CD4-positive, CD25-positive, alpha-beta regulatory T cell (primary cell): ENCODE measurements around the gene PTPRS. TPM values are rescaled to one million over a fixed set of nuclear protein-coding genes. Genes with fewer than 3 reads are reported as not detected.
A peak's percentile ranks its signal among the peaks of the same experiment; 100 is the strongest.

Source experiments
- ATAC-seq, 2 donors: fragments of 150-1000 bp; cut with Tn5 transposase; one replicate each; pipeline ENCODE4 v1.10.0; 2021; ENCODE audit warnings: low read depth in 2 of 2, moderate number of reproducible peaks in 2 of 2, moderate library complexity in 1 of 2
- DNase-seq, 3 donors: peaks; one replicate each; pipeline versions ENCODE4 v3.0.0 to v3.0.0-alpha.2; 2012 to 2022; ENCODE audit warnings: mixed read lengths in 1 of 3
- H3K27ac ChIP-seq: one replicate; pipeline ENCODE4 v1.7.0; 2013; ENCODE audit warnings: mild to moderate bottlenecking, low read length; ENCODE audit not compliant: insufficient read depth, poor library complexity, severe bottlenecking
- H3K27me3 ChIP-seq: one replicate; pipeline ENCODE4 v1.7.0; 2013; ENCODE audit warnings: low read length; ENCODE audit not compliant: control insufficient read depth, insufficient read depth
- H3K36me3 ChIP-seq: one replicate; pipeline ENCODE4 v1.7.0; 2013; ENCODE audit warnings: mild to moderate bottlenecking, low read length, moderate library complexity; ENCODE audit not compliant: control insufficient read depth, insufficient read depth
- H3K4me1 ChIP-seq: 2 replicates; pipeline ENCODE4 v1.7.0; 2013; ENCODE audit warnings: mild to moderate bottlenecking, low read length; ENCODE audit not compliant: insufficient read depth, control insufficient read depth, poor library complexity, severe bottlenecking
- H3K4me3 ChIP-seq: one replicate; pipeline ENCODE4 v1.7.0; 2013; ENCODE audit warnings: low read depth, mild to moderate bottlenecking, low read length, moderate library complexity
- H3K9me3 ChIP-seq, 2 experiments: 1 replicate in 1 of 2; 2 replicates in 1 of 2; pipeline ENCODE4 v1.7.0; 2013; ENCODE audit warnings: low read length in 2 of 2, mild to moderate bottlenecking in 1 of 2, moderate library complexity in 1 of 2; ENCODE audit not compliant: control insufficient read depth in 2 of 2
- H3K27ac Mint-ChIP-seq, 3 donors: one replicate each; pipeline ENCODE4 v1.8.0; 2020 to 2022; ENCODE audit warnings: mild to moderate bottlenecking in 3 of 3, mixed read lengths in 3 of 3, moderate library complexity in 2 of 3
- H3K27me3 Mint-ChIP-seq: one replicate; pipeline ENCODE4 v1.8.0; 2022; ENCODE audit warnings: mild to moderate bottlenecking, mixed read lengths
- H3K36me3 Mint-ChIP-seq: one replicate; pipeline ENCODE4 v1.8.0; 2020; ENCODE audit warnings: mixed read lengths
- H3K4me1 Mint-ChIP-seq, 4 donors: one replicate each; pipeline ENCODE4 v1.8.0; 2020 to 2022; ENCODE audit warnings: mixed read lengths in 4 of 4, mild to moderate bottlenecking in 1 of 4
- H3K4me3 Mint-ChIP-seq, 4 donors: one replicate each; pipeline ENCODE4 v1.8.0; 2020 to 2022; ENCODE audit warnings: mild to moderate bottlenecking in 4 of 4, mixed read lengths in 4 of 4, moderate library complexity in 3 of 4
- H3K9me3 Mint-ChIP-seq, 7 donors: one replicate each; pipeline ENCODE4 v1.8.0; 2020 to 2022; ENCODE audit warnings: mixed read lengths in 7 of 7, mild to moderate bottlenecking in 3 of 7, moderate library complexity in 2 of 7
- polyA plus RNA-seq, 4 donors: library from polyadenylated mRNA; unstranded; fragments of 300-500 nt; fragmentation: Illumina TruSeq; gene quantifications; one replicate each; pipeline ENCODE4 v1.2.3, GENCODE V29; 2021
- total RNA-seq: library from RNA; stranded (reverse); gene quantifications from one replicate; pipeline ENCODE4 v1.2.3, GENCODE V29; 2022

PTPRS gene
- total and polyA plus RNA-seq, 5 donors from 2014 or later = 0.57 to 0.69 (median 0.64) TPM; not detected in 2

- Mint-ChIP-seq H3K27me3 (no peaks in the 10 kb centered on the region), H3K36me3 (no peaks in the 10 kb centered on the region), H3K27ac (no peak overlapping the region), H3K9me3 (peaks cover 0 to 7% (median 0%) of the 10 kb centered on the region in 7 donors), H3K4me1 (no peaks in the 10 kb centered on the region), H3K4me3 (no peak overlapping the region)
- H3K27me3 ChIP-seq = no peaks in the 10 kb centered on the region
- H3K9me3 ChIP-seq = no peaks in the 10 kb centered on the region
- no peaks in the 10 kb centered on the region for H3K36me3 ChIP-seq
- no peak overlapping the region for H3K4me3 ChIP-seq
- no peaks in the 10 kb centered on the region for H3K4me1 ChIP-seq
- ATAC-seq (no peak), DNase-seq (no peak)
- no peak overlapping the region for H3K27ac ChIP-seq
Measured at GRCh38 chr19:5314012-5314906, 26.4 kb downstream of the PTPRS start.

GRCh38 chr19:5313307-5313706 lies 27.3 kb downstream of the PTPRS start:
- H3K9me3 Mint-ChIP-seq = peaks cover 0 to 7% (median 0%) of the 10 kb centered on the region in 7 donors
- Histone ChIP-seq H3K27me3 (no peaks in the 10 kb centered on the region), H3K36me3 (no peaks in the 10 kb centered on the region), H3K9me3 (no peaks in the 10 kb centered on the region), H3K4me1 (no peaks in the 10 kb centered on the region), H3K4me3 (no peak overlapping the region), H3K27ac (no peak overlapping the region)
- H3K36me3 Mint-ChIP-seq = no peaks in the 10 kb centered on the region
- DNase-seq (no peak), ATAC-seq (no peak)
- no peaks in the 10 kb centered on the region for H3K27me3 Mint-ChIP-seq
- no peaks in the 10 kb centered on the region for H3K4me1 Mint-ChIP-seq
- H3K27ac Mint-ChIP-seq = no peak overlapping the region
- H3K4me3 Mint-ChIP-seq = no peak overlapping the region

DNA sequence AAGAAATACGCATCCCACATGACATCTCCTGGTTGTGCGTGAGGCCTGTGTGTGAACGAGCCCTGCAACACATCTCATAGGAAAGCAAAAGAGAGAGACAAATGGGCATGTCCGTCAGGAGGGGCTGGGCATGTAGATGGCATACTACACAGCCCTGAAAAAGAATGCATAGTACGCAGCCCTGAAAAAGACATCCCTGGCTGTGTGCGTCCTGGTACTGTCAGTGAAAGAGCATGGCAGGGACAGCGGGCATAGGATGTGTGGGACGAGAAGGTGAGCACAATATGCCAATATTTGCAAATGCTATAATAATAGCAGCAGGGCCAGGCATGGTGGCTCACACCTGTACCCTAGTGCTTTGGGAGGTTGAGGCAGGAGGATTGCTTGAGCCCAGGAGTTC lies 28.6 kb downstream of the PTPRS start:
- Mint-ChIP-seq H3K27me3 (no peaks in the 10 kb centered on the region), H3K4me1 (no peaks in the 10 kb centered on the region), H3K27ac (no peak overlapping the region), H3K9me3 (peaks cover 0 to 7% (median 0%) of the 10 kb centered on the region in 7 donors), H3K36me3 (no peaks in the 10 kb centered on the region), H3K4me3 (no peak overlapping the region)
- Histone ChIP-seq H3K36me3 (no peaks in the 10 kb centered on the region), H3K9me3 (no peaks in the 10 kb centered on the region), H3K27ac (no peak overlapping the region), H3K4me1 (no peaks in the 10 kb centered on the region), H3K27me3 (no peaks in the 10 kb centered on the region), H3K4me3 (no peak overlapping the region)
- DNase-seq (no peak), ATAC-seq (no peak)

DNA sequence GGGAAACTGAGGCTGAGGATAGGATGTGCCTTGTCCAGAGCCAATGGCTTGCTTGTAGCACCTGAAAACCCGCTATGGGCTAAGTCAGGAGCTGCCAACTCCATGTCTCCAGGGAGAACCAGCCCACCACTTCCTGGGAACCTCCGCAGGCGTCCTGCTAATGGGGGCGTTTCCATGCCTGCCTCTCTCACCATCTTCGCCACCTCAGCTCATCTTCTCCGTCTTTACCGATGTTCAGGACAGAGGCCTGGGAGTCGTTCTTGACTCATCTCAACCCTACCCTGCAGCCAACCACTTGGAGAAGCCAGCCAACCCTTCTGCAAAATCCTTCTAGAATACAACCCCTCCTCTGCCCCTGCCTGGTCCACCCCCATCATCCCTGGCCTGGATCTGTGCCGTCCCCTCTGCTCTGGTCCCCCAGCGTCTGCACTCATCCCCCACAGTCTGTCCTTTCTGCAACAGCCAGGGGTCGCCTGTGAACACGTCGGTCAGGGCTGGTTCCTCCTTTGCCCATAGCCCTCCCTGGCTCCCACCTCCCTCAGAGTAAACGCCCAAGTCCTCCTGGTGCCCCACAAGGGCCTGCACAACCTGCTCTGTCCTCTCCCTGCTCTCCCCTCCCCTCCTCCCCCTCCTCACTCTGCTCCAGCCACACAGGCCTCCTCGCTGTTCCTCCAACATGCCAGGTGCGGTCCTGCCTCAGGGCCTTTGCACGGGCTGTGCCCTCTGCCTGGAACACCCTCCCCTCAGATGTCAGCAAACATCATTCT lies 31.0 kb downstream of the PTPRS start:
- H3K36me3 Mint-ChIP-seq = no peaks in the 10 kb centered on the region
- H3K4me3 ChIP-seq = no peak overlapping the region
- no peak for ATAC-seq
- no peaks in the 10 kb centered on the region for H3K4me1 ChIP-seq
- H3K4me1 Mint-ChIP-seq = peaks cover 0 to 4% (median 0%) of the 10 kb centered on the region in 4 donors
- H3K9me3 ChIP-seq = no peaks in the 10 kb centered on the region
- H3K9me3 Mint-ChIP-seq = peaks cover 0 to 4% (median 0%) of the 10 kb centered on the region in 7 donors
- DNase-seq = no peak
- H3K36me3 ChIP-seq = no peaks in the 10 kb centered on the region
- no peak overlapping the region for H3K27ac ChIP-seq
- H3K27me3 Mint-ChIP-seq = no peaks in the 10 kb centered on the region
- H3K4me3 Mint-ChIP-seq = no peak overlapping the region
- H3K27me3 ChIP-seq = no peaks in the 10 kb centered on the region
- no peak overlapping the region for H3K27ac Mint-ChIP-seq

DNA sequence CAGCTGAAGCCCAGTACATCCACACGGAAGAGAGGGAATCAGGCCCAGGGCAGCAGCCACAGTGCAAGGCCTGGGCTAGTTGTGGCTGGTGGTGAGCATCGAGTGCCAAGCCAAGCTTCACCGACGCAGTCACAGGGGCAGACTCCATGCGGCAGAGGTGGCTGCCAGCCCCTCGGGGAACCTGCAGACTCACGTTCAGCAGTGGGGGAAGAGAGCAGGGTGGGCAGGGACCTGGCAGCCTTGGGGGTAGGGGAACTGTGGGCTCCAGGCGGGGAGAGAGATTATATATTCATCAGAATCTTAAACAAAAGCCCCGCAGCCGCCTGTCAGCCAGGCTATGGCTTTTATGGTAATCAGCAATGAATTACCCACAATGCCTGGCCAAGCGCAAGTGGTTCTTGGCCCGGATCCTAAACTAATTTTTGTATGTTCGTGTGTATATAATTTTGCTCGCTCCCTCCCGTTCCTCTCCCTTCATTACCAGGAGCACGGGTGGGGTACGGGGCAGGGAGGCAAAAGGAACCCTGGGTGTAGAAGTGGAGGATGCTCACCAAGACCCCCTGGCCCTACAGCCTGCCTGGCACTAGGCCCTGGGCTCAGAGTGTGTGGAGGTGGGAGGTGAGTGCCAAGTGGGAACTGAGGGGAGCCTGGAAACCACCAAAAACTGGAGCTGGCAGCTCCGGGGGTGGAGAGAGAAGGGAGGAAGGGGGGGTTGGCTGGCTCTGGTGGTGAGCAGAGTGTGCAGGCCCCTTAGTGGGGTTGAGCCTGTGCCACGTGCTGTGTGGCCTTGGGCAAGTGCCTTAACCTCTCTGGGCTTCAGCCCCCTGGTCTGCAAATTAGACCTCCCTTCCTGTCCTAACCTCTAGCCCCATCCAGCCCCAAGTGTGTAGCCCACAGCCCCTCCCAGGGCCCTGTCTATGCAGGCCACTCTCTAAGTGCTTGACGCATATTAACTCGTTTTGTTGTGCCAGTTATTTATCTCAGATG lies 31.9 kb downstream of the PTPRS start:
- Mint-ChIP-seq H3K27ac (peak overlapping the region in 1 of 3 donors; percentile 58), H3K4me3 (no peak overlapping the region), H3K36me3 (no peaks in the 10 kb centered on the region), H3K9me3 (peaks cover 0 to 4% (median 0%) of the 10 kb centered on the region in 7 donors), H3K4me1 (peaks cover 0 to 4% (median 0%) of the 10 kb centered on the region in 4 donors), H3K27me3 (no peaks in the 10 kb centered on the region)
- DNase-seq = no peak
- Histone ChIP-seq H3K27me3 (no peaks in the 10 kb centered on the region), H3K4me1 (no peaks in the 10 kb centered on the region), H3K27ac (no peak overlapping the region), H3K9me3 (no peaks in the 10 kb centered on the region), H3K36me3 (no peaks in the 10 kb centered on the region), H3K4me3 (no peak overlapping the region)
- ATAC-seq = no peak

DNA sequence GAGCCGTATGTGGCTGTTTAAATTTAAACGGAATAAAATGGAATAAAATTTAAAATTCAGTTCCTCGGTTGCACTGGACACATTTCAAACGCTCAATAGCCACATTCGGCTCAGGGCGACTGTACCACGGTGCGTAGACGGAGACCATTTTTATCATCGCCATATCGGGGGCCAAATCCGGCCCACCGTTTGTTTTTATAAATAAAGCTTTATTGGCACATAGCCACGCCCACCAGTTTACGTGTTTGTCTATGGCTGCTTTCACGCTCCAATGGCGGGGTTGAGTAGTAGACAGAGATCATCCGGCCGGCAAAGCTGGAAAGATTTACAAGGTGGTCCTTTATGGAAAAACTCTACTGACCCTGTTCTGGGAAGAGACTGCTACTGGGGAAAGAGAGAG lies 33.0 kb downstream of the PTPRS start:
- DNase-seq (no peak), ATAC-seq (no peak)
- no peaks in the 10 kb centered on the region for H3K36me3 Mint-ChIP-seq
- H3K36me3 ChIP-seq = no peaks in the 10 kb centered on the region
- H3K4me1 ChIP-seq = no peaks in the 10 kb centered on the region
- no peaks in the 10 kb centered on the region for H3K27me3 Mint-ChIP-seq
- H3K9me3 ChIP-seq = no peaks in the 10 kb centered on the region
- H3K27ac Mint-ChIP-seq = no peak overlapping the region
- H3K27me3 ChIP-seq = no peaks in the 10 kb centered on the region
- no peak overlapping the region for H3K4me3 Mint-ChIP-seq
- no peak overlapping the region for H3K4me3 ChIP-seq
- H3K27ac ChIP-seq = no peak overlapping the region
- H3K4me1 Mint-ChIP-seq = peaks cover 0 to 4% (median 0%) of the 10 kb centered on the region in 4 donors
- H3K9me3 Mint-ChIP-seq = peaks cover 0 to 4% (median 0%) of the 10 kb centered on the region in 7 donors

DNA sequence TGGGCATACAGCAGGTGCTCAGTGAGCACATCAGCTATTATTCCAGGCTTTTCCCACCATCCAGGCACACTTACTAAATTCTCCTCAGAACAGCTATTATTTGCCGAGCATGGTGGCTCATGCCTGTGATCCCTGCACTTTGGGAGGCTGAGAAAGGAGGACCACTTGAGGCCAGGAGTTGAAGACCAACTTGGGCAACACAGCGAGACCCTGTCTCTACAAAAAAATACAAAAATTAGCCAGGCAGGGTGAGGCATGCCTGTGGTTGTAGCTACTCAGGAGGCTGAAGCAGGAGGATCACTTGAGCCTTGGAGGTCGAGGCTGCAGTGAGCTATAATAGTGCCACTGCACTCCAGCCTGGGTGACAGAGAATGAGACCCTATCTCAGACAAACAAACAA lies 35.4 kb downstream of the PTPRS start:
- Mint-ChIP-seq H3K4me3 (no peak overlapping the region), H3K27ac (no peak overlapping the region)

More for the DNA sequence above, 35.4 kb downstream of the PTPRS start:
- H3K4me1 ChIP-seq = no peaks in the 10 kb centered on the region
- peaks cover 0 to 4% (median 0%) of the 10 kb centered on the region in 4 donors for H3K4me1 Mint-ChIP-seq
- H3K4me3 ChIP-seq = no peak overlapping the region
- DNase-seq (no peak), ATAC-seq (no peak)
- no peaks in the 10 kb centered on the region for H3K36me3 Mint-ChIP-seq
- H3K27me3 ChIP-seq = no peaks in the 10 kb centered on the region
- H3K27ac ChIP-seq = no peak overlapping the region
- H3K27me3 Mint-ChIP-seq = no peaks in the 10 kb centered on the region
- H3K9me3 Mint-ChIP-seq = peaks cover 0 to 1% (median 0%) of the 10 kb centered on the region in 7 donors
- no peaks in the 10 kb centered on the region for H3K36me3 ChIP-seq
- no peaks in the 10 kb centered on the region for H3K9me3 ChIP-seq
